Lung (tissue), 12 donors: ENCODE data around the gene KLF12. TPM values are rescaled to one million over a fixed set of nuclear protein-coding genes. Genes with fewer than 3 reads are reported as not detected.

ENCODE experiments used
- ATAC-seq: fragments of 200-7000 bp; cut with Tn5 transposase; one replicate; pipeline ENCODE4 v1.9.1; 2020; ENCODE audit warnings: moderate number of reproducible peaks; ENCODE audit not compliant: insufficient read depth, low FRiP score
- DNase-seq, 3 donors: peaks; one replicate each; pipeline ENCODE4 v3.0.0-alpha.2; 2013 to 2017
- H3K27ac ChIP-seq, 2 donors: one replicate each; pipeline ENCODE4 v1.5.1; 2013; ENCODE audit warnings: mild to moderate bottlenecking in 2 of 2, moderate library complexity in 2 of 2, control low read depth in 1 of 2, inconsistent platforms in 1 of 2, low read depth in 1 of 2, low read length in 1 of 2
- H3K27me3 ChIP-seq, 3 donors: one replicate each; pipeline ENCODE4 v1.5.1; 2013; ENCODE audit warnings: low read length in 2 of 3; ENCODE audit not compliant: control insufficient read depth in 3 of 3, insufficient read depth in 3 of 3
- H3K36me3 ChIP-seq, 4 donors: one replicate each; pipeline ENCODE4 v1.5.1; 2013; ENCODE audit warnings: low read length in 4 of 4, mild to moderate bottlenecking in 1 of 4, moderate library complexity in 1 of 4; ENCODE audit not compliant: control insufficient read depth in 4 of 4, insufficient read depth in 4 of 4
- H3K4me1 ChIP-seq, 5 donors: one replicate each; pipeline ENCODE4 v1.5.1; 2013; ENCODE audit warnings: low read length in 5 of 5, mild to moderate bottlenecking in 2 of 5, moderate library complexity in 1 of 5; ENCODE audit not compliant: control insufficient read depth in 5 of 5, insufficient read depth in 5 of 5
- H3K4me3 ChIP-seq: one replicate; pipeline ENCODE4 v1.5.1; 2013; ENCODE audit warnings: mild to moderate bottlenecking, control low read depth, moderate library complexity
- H3K9ac ChIP-seq, 2 donors: one replicate each; pipeline ENCODE4 v1.5.1; 2013; ENCODE audit warnings: low read length in 2 of 2, control low read depth in 1 of 2; ENCODE audit not compliant: insufficient read depth in 1 of 2
- H3K9me3 ChIP-seq, 4 donors: one replicate each; pipeline ENCODE4 v1.5.1; 2013; ENCODE audit warnings: low read length in 3 of 4, mild to moderate bottlenecking in 1 of 4, moderate library complexity in 1 of 4; ENCODE audit not compliant: control insufficient read depth in 4 of 4, insufficient read depth in 3 of 4
- WGBS, 2 donors: extraction: QIAGEN DNeasy Blood & Tissue Kit; methylation state at CpG; one replicate each; pipeline ENCODE4 v1.1.7; 2013; 5-methylcytosine and 5-hydroxymethylcytosine counted together
- polyA plus RNA-seq, 2 donors: library from polyadenylated mRNA; stranded (reverse); fragments of 200-250 nt; gene quantifications; one replicate each; pipeline ENCODE4 v1.2.1, GENCODE V29; 2013
- total RNA-seq, 2 donors: library from RNA; depleted of rRNA in 1 of 2; stranded (reverse); fragments of >200 nt in 1 of 2; gene quantifications; one replicate each; pipeline ENCODE4 v1.2.1, GENCODE V29; 2014 to 2021
- TF ChIP-seq, protein P1 (sequence below): IDR thresholded peaks from 2 replicates; pipeline ENCODE4 v1.5.1; 2012; ENCODE audit warnings: mild to moderate bottlenecking; ENCODE audit errors: control extremely low read depth, extremely low read depth
- donor health status: control.
- donor health status: control.
- donor health status: Bipolar disorder and iron deficiency.
- donor health status: healthy.
- donor health status: DM: yes; HTN: yes; CAD: no.

The KLF12 gene
- total and polyA plus RNA-seq, 4 donors, result 0.77 to 26.8 (median 4.8) TPM

DNA sequence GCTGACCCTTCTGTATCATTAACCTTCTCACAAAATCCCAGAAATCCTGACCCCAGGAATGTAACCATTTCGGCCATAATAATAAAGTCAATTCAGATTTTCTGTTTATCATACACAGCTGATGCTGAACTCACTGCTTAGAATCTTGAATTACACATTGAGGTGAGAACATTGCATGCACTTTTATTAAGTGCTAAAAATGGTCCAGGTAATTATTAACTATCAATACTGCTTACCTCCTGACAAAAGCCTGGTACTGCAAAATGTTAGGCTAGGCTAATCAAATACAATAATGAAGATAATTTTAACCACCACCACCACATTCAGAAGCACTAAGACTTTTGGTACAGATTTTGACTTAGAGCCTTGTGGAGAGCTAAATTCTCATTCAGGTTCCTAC lies 36.1 kb downstream of the KLF12 start:
- H3K9me3 ChIP-seq, result peaks cover 0 to 3% (median 0%) of the 10 kb centered on the region in 4 donors
- no peaks in the 10 kb centered on the region for H3K27me3 ChIP-seq
- no peaks in the 10 kb centered on the region for H3K36me3 ChIP-seq
- peaks cover 0 to 6% (median 0%) of the 10 kb centered on the region in 5 donors for H3K4me1 ChIP-seq
- DNase-seq (no peak), ATAC-seq (no peak)
- no peak overlapping the region for H3K4me3 ChIP-seq
- H3K9ac ChIP-seq, result no peak overlapping the region
- no peak overlapping the region for H3K27ac ChIP-seq
- WGBS, 2 donors, result 87 to 88% methylated on average over 1 of the region's 1 CpG
- TF ChIP-seq, protein P1, sequence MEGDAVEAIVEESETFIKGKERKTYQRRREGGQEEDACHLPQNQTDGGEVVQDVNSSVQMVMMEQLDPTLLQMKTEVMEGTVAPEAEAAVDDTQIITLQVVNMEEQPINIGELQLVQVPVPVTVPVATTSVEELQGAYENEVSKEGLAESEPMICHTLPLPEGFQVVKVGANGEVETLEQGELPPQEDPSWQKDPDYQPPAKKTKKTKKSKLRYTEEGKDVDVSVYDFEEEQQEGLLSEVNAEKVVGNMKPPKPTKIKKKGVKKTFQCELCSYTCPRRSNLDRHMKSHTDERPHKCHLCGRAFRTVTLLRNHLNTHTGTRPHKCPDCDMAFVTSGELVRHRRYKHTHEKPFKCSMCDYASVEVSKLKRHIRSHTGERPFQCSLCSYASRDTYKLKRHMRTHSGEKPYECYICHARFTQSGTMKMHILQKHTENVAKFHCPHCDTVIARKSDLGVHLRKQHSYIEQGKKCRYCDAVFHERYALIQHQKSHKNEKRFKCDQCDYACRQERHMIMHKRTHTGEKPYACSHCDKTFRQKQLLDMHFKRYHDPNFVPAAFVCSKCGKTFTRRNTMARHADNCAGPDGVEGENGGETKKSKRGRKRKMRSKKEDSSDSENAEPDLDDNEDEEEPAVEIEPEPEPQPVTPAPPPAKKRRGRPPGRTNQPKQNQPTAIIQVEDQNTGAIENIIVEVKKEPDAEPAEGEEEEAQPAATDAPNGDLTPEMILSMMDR, result no peak

DNA sequence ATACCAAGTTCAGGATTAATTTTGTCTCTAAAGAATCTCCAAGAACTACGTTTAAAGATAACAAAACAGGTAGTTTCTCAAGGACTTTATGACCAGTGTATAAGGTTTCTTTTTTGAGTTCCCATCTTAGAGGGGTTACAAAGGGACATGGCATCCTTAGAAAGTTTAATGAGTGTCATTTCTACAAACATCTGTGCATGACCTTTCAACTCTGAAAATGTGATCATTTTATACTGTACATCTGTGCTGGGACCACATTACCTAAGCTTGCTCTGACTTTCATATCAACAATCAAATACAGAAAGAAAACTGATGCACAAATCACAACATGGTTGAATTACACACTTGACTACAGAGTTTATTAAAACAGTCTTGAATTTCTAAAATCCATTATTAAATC lies 37.1 kb downstream of the KLF12 start:
- TF ChIP-seq, protein P1, result no peak
- Histone ChIP-seq H3K9ac (no peak overlapping the region), H3K27ac (no peak overlapping the region), H3K27me3 (no peaks in the 10 kb centered on the region), H3K9me3 (peaks cover 0 to 3% (median 0%) of the 10 kb centered on the region in 4 donors), H3K4me1 (no peaks in the 10 kb centered on the region), H3K36me3 (no peaks in the 10 kb centered on the region), H3K4me3 (no peak overlapping the region)
- no peak for ATAC-seq
- DNase-seq, result no peak
- WGBS, 2 donors, result 76 to 78% methylated on average over 1 of the region's 1 CpG

DNA sequence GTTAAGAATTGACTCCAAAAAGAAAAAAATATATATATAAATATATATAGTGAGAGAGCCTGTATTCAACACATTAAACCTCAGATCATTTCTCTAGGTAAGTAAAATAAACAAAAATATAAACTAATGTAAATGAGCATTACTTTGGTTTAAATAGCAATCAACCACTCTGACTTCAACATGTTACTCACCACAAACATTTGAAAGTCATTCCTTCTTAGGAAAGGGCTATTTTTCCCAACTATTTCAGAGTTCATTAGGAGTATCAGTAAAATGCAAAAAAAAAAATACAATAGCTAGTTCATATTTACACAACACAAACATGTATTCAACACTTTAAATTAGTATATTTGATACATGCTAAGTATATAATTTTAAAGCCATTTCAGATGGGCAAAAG lies 40.5 kb downstream of the KLF12 start:
- DNase-seq, result no peak
- Histone ChIP-seq H3K4me1 (peaks cover 0 to 5% (median 0%) of the 10 kb centered on the region in 5 donors), H3K36me3 (no peaks in the 10 kb centered on the region), H3K27me3 (no peaks in the 10 kb centered on the region), H3K9me3 (no peaks in the 10 kb centered on the region), H3K27ac (no peak overlapping the region), H3K4me3 (no peak overlapping the region), H3K9ac (no peak overlapping the region)
- TF ChIP-seq, protein P1, result no peak
- ATAC-seq, result no peak

DNA sequence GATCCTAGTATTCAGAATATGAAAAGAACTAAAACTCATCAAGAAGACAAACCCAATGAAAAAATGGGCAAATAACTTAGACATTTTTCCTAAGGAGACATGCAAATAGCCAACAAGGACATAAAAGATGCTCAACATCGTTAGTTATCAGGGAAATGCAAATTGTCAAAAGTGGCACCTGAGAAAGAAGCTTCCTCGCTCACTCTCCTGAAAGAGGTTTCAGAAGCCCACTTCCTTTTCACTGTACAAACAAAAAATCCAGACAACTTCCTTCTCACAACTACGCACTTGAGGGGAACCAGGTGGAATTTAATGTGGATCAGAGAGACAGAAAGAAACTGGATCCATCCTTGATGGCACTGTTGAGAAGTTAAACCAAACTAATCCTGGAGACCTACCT lies 41.5 kb downstream of the KLF12 start:
- no peak overlapping the region for H3K4me3 ChIP-seq
- no peak overlapping the region for H3K27ac ChIP-seq
- TF ChIP-seq, protein P1, result no peak
- H3K9ac ChIP-seq, result no peak overlapping the region
- H3K9me3 ChIP-seq, result no peaks in the 10 kb centered on the region
- 36 to 42% methylated on average over 3 of the region's 3 CpGs for WGBS, 2 donors
- H3K4me1 ChIP-seq, result peaks cover 0 to 14% (median 0%) of the 10 kb centered on the region in 5 donors
- no peaks in the 10 kb centered on the region for H3K27me3 ChIP-seq
- ATAC-seq (no peak), DNase-seq (no peak)
- no peaks in the 10 kb centered on the region for H3K36me3 ChIP-seq
